GM23338 (cell line): ENCODE results near the gene ADTRP. TPM values are rescaled to one million over a fixed set of nuclear protein-coding genes. Genes with fewer than 3 reads are reported as not detected.

ENCODE experiments used
- ATAC-seq: fragments of 200-7000 bp; cut with Tn5 transposase; 3 replicates; pipeline ENCODE4 v1.9.1; 2020
- DNase-seq: peaks from one replicate; pipeline ENCODE4 v3.0.0-alpha.2; 2015; ENCODE audit warnings: low spot score
- H2AFZ ChIP-seq: fragments of 200-600 bp; sonication (generic); 2 replicates; pipeline ENCODE4 v1.8.0; 2016; ENCODE audit warnings: antibody characterized with exemption, mild to moderate bottlenecking, moderate library complexity
- H3F3A ChIP-seq: fragments of 200-600 bp; sonication (generic); replicated peaks from 2 replicates; pipeline ENCODE4 v1.8.0; 2017; ENCODE audit warnings: antibody characterized with exemption, mixed run types, low read depth
- H3K27ac ChIP-seq: fragments of 200-600 bp; sonication (generic); 2 replicates; pipeline ENCODE4 v1.6.1; 2016; ENCODE audit warnings: low read depth
- H3K27me3 ChIP-seq: fragments of 200-600 bp; sonication (generic); 2 replicates; pipeline ENCODE4 v1.8.0; 2016; ENCODE audit warnings: mild to moderate bottlenecking, mixed run types, moderate library complexity; ENCODE audit not compliant: insufficient read depth
- H3K36me3 ChIP-seq: fragments of 200-600 bp; sonication (generic); 2 replicates; pipeline ENCODE4 v1.8.0; 2016; ENCODE audit warnings: mild to moderate bottlenecking; ENCODE audit not compliant: insufficient read depth
- H3K4me1 ChIP-seq: fragments of 200-600 bp; sonication (generic); 2 replicates; pipeline ENCODE4 v1.8.0; 2016; ENCODE audit warnings: mild to moderate bottlenecking, moderate library complexity; ENCODE audit not compliant: insufficient read depth
- H3K4me2 ChIP-seq: fragments of 200-600 bp; sonication (generic); 2 replicates; pipeline ENCODE4 v1.7.1; 2017; ENCODE audit warnings: mixed run types
- H3K4me3 ChIP-seq: fragments of 200-600 bp; sonication (generic); 2 replicates; pipeline ENCODE4 v1.6.1; 2016; ENCODE audit warnings: mixed run types
- H3K79me2 ChIP-seq: fragments of 200-600 bp; sonication (generic); replicated peaks from 2 replicates; pipeline ENCODE4 v1.8.0; 2017; ENCODE audit warnings: mild to moderate bottlenecking; ENCODE audit not compliant: insufficient read depth
- H3K9me2 ChIP-seq: fragments of 200-600 bp; sonication (generic); 2 replicates; pipeline ENCODE4 v1.8.0; 2017; ENCODE audit not compliant: insufficient read depth
- H4K20me1 ChIP-seq: fragments of 200-600 bp; sonication (generic); replicated peaks from 2 replicates; pipeline ENCODE4 v1.8.0; 2017; ENCODE audit warnings: mild to moderate bottlenecking; ENCODE audit not compliant: insufficient read depth
- H3K27ac Mint-ChIP-seq: 2 replicates; pipeline ENCODE4 v1.8.0; 2020; ENCODE audit warnings: inconsistent platforms, mild to moderate bottlenecking, moderate library complexity, mixed read lengths
- H3K27me3 Mint-ChIP-seq: 3 replicates; pipeline ENCODE4 v1.8.0; 2022; ENCODE audit warnings: low read depth, mild to moderate bottlenecking, moderate library complexity, mixed read lengths, inconsistent platforms; ENCODE audit not compliant: insufficient read depth, poor library complexity
- H3K36me3 Mint-ChIP-seq: 3 replicates; pipeline ENCODE4 v1.8.0; 2021; ENCODE audit warnings: low read depth, mild to moderate bottlenecking, inconsistent platforms, moderate library complexity, mixed read lengths
- H3K4me1 Mint-ChIP-seq: 3 replicates; pipeline ENCODE4 v1.8.0; 2020; ENCODE audit warnings: mild to moderate bottlenecking, inconsistent platforms, mixed read lengths
- H3K4me3 Mint-ChIP-seq: 3 replicates; pipeline ENCODE4 v1.8.0; 2021; ENCODE audit warnings: moderate library complexity, mild to moderate bottlenecking, inconsistent platforms, mixed read lengths
- H3K9me3 Mint-ChIP-seq: 3 replicates; pipeline ENCODE4 v1.8.0; 2020; ENCODE audit warnings: moderate library complexity, mild to moderate bottlenecking, inconsistent platforms, mixed read lengths
- CREB1 ChIP-seq: fragments of 250-450 bp; sonication (Bioruptor Pico); IDR thresholded peaks from 2 replicates; pipeline ENCODE4 v1.5.0; 2020; ENCODE audit warnings: low read depth, mild to moderate bottlenecking, moderate library complexity
- CTCF ChIP-seq, 2 experiments: fragments of 200-600 bp in 1 of 2; sonication (generic) in 1 of 2; conservative IDR thresholded peaks; 2 replicates each; pipeline versions ENCODE4 v1.5.1 to v1.6.1; 2016 to 2017; ENCODE audit warnings: antibody characterized with exemption in 2 of 2, low read depth in 2 of 2, mild to moderate bottlenecking in 2 of 2, moderate library complexity in 1 of 2
- EZH2 ChIP-seq: fragments of 200-600 bp; sonication (generic); IDR thresholded peaks from one replicate; pipeline ENCODE4 v1.8.0; 2017; ENCODE audit warnings: antibody characterized with exemption, mild to moderate bottlenecking, low read depth; ENCODE audit not compliant: unreplicated experiment
- EZH2phosphoT487 ChIP-seq: fragments of 200-600 bp; sonication (generic); IDR thresholded peaks from one replicate; pipeline ENCODE4 v1.8.1; 2018; ENCODE audit warnings: antibody characterized with exemption; ENCODE audit not compliant: unreplicated experiment
- JUNB ChIP-seq: IDR thresholded peaks from one replicate; pipeline ENCODE4 v1.6.1; 2016; ENCODE audit warnings: antibody characterized with exemption; ENCODE audit not compliant: unreplicated experiment
- NANOG ChIP-seq: IDR thresholded peaks from 2 replicates; pipeline ENCODE4 v1.6.1; 2016; ENCODE audit warnings: antibody characterized with exemption, borderline replicate concordance
- POLR2AphosphoS5 ChIP-seq: IDR thresholded peaks from 2 replicates; pipeline ENCODE4 v1.6.1; 2016; ENCODE audit warnings: antibody characterized with exemption, low read depth
- STAT1 ChIP-seq: IDR thresholded peaks from one replicate; pipeline ENCODE4 v1.6.1; 2016; ENCODE audit warnings: antibody characterized with exemption; ENCODE audit not compliant: unreplicated experiment
- ZNF114 ChIP-seq: fragments of 250-450 bp; sonication (Bioruptor Pico); IDR thresholded peaks from 2 replicates; pipeline ENCODE4 v1.5.0; 2020; ENCODE audit warnings: mild to moderate bottlenecking, moderate library complexity
- ZNF331 ChIP-seq: fragments of 250-450 bp; sonication (Bioruptor Pico); IDR thresholded peaks from 2 replicates; pipeline ENCODE4 v1.5.0; 2020; ENCODE audit warnings: low read depth, mild to moderate bottlenecking, moderate library complexity
- polyA plus RNA-seq: library from polyadenylated mRNA; unstranded; fragments of >200 nt; fragmentation: Nextera tagmentation; extraction: Ambion mirVana; gene quantifications from 2 replicates; pipeline ENCODE4 v1.2.1, GENCODE V29; 2016
- total RNA-seq: library from RNA; depleted of rRNA; stranded (reverse); fragments of >200 nt; shearing (Covaris generic); gene quantifications from 2 replicates; pipeline ENCODE4 v1.2.3, GENCODE V29; 2014
- TF ChIP-seq, protein P1 (sequence below): fragments of 250-450 bp; sonication (Bioruptor Pico); IDR thresholded peaks from 2 replicates; pipeline ENCODE4 v1.5.0; 2020; ENCODE audit warnings: mild to moderate bottlenecking, moderate library complexity
- TF ChIP-seq, protein P2 (sequence below): IDR thresholded peaks from 2 replicates; pipeline ENCODE4 v1.6.1; 2016; ENCODE audit warnings: antibody characterized with exemption
- TF ChIP-seq, protein P3 (sequence below): IDR thresholded peaks from one replicate; pipeline ENCODE4 v1.6.1; 2018; ENCODE audit warnings: antibody characterized with exemption; ENCODE audit not compliant: unreplicated experiment

Gene ADTRP
- total and polyA plus RNA-seq, 2 experiments from 2014 or later: not detected

- H3K27ac Mint-ChIP-seq: no peak overlapping the region; the same call in 1 of the 2 replicates
- Histone ChIP-seq H3K9me2 (no peaks in the 10 kb centered on the region), H3K27me3 (no peaks in the 10 kb centered on the region), H3K27ac (no peak overlapping the region), H2AFZ (no peak overlapping the region), H3K36me3 (no peaks in the 10 kb centered on the region), H3K4me3 (no peak overlapping the region), H4K20me1 (no peaks in the 10 kb centered on the region), H3F3A (no peaks in the 10 kb centered on the region), H3K79me2 (no peaks in the 10 kb centered on the region), H3K4me2 (no peak overlapping the region), H3K4me1 (peaks cover 17% of the 10 kb centered on the region)
- no peaks in the 10 kb centered on the region for H3K9me3 Mint-ChIP-seq
- DNase-seq (no peak), ATAC-seq (no peak)
- no peaks in the 10 kb centered on the region for H3K36me3 Mint-ChIP-seq
- TF ChIP-seq POLR2AphosphoS5 (no peak), ZNF114 (CRISPR knock-in tag) (no peak), CTCF (conservative IDR thresholded peaks at IDR 0.05; ENCODE audit: low read depth in 2 of 2) (no peak), JUNB (no peak), NANOG (no peak), CREB1 (CRISPR knock-in tag) (no peak), EZH2phosphoT487 (no peak), ZNF331 (CRISPR knock-in tag) (no peak), EZH2 (no peak), STAT1 (no peak)
- TF ChIP-seq, protein P1, sequence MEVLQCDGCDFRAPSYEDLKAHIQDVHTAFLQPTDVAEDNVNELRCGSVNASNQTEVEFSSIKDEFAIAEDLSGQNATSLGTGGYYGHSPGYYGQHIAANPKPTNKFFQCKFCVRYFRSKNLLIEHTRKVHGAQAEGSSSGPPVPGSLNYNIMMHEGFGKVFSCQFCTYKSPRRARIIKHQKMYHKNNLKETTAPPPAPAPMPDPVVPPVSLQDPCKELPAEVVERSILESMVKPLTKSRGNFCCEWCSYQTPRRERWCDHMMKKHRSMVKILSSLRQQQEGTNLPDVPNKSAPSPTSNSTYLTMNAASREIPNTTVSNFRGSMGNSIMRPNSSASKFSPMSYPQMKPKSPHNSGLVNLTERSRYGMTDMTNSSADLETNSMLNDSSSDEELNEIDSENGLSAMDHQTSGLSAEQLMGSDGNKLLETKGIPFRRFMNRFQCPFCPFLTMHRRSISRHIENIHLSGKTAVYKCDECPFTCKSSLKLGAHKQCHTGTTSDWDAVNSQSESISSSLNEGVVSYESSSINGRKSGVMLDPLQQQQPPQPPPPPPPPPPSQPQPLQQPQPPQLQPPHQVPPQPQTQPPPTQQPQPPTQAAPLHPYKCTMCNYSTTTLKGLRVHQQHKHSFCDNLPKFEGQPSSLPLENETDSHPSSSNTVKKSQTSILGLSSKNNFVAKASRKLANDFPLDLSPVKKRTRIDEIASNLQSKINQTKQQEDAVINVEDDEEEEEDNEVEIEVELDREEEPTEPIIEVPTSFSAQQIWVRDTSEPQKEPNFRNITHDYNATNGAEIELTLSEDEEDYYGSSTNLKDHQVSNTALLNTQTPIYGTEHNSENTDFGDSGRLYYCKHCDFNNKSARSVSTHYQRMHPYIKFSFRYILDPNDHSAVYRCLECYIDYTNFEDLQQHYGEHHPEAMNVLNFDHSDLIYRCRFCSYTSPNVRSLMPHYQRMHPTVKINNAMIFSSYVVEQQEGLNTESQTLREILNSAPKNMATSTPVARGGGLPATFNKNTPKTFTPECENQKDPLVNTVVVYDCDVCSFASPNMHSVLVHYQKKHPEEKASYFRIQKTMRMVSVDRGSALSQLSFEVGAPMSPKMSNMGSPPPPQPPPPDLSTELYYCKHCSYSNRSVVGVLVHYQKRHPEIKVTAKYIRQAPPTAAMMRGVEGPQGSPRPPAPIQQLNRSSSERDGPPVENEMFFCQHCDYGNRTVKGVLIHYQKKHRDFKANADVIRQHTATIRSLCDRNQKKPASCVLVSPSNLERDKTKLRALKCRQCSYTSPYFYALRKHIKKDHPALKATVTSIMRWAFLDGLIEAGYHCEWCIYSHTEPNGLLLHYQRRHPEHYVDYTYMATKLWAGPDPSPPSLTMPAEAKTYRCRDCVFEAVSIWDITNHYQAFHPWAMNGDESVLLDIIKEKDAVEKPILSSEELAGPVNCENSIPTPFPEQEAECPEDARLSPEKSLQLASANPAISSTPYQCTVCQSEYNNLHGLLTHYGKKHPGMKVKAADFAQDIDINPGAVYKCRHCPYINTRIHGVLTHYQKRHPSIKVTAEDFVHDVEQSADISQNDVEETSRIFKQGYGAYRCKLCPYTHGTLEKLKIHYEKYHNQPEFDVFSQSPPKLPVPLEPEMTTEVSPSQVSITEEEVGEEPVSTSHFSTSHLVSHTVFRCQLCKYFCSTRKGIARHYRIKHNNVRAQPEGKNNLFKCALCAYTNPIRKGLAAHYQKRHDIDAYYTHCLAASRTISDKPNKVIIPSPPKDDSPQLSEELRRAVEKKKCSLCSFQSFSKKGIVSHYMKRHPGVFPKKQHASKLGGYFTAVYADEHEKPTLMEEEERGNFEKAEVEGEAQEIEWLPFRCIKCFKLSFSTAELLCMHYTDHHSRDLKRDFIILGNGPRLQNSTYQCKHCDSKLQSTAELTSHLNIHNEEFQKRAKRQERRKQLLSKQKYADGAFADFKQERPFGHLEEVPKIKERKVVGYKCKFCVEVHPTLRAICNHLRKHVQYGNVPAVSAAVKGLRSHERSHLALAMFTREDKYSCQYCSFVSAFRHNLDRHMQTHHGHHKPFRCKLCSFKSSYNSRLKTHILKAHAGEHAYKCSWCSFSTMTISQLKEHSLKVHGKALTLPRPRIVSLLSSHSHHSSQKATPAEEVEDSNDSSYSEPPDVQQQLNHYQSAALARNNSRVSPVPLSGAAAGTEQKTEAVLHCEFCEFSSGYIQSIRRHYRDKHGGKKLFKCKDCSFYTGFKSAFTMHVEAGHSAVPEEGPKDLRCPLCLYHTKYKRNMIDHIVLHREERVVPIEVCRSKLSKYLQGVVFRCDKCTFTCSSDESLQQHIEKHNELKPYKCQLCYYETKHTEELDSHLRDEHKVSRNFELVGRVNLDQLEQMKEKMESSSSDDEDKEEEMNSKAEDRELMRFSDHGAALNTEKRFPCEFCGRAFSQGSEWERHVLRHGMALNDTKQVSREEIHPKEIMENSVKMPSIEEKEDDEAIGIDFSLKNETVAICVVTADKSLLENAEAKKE: no peak
- TF ChIP-seq, protein P2, sequence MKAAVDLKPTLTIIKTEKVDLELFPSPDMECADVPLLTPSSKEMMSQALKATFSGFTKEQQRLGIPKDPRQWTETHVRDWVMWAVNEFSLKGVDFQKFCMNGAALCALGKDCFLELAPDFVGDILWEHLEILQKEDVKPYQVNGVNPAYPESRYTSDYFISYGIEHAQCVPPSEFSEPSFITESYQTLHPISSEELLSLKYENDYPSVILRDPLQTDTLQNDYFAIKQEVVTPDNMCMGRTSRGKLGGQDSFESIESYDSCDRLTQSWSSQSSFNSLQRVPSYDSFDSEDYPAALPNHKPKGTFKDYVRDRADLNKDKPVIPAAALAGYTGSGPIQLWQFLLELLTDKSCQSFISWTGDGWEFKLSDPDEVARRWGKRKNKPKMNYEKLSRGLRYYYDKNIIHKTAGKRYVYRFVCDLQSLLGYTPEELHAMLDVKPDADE: no peak
- TF ChIP-seq, protein P3, sequence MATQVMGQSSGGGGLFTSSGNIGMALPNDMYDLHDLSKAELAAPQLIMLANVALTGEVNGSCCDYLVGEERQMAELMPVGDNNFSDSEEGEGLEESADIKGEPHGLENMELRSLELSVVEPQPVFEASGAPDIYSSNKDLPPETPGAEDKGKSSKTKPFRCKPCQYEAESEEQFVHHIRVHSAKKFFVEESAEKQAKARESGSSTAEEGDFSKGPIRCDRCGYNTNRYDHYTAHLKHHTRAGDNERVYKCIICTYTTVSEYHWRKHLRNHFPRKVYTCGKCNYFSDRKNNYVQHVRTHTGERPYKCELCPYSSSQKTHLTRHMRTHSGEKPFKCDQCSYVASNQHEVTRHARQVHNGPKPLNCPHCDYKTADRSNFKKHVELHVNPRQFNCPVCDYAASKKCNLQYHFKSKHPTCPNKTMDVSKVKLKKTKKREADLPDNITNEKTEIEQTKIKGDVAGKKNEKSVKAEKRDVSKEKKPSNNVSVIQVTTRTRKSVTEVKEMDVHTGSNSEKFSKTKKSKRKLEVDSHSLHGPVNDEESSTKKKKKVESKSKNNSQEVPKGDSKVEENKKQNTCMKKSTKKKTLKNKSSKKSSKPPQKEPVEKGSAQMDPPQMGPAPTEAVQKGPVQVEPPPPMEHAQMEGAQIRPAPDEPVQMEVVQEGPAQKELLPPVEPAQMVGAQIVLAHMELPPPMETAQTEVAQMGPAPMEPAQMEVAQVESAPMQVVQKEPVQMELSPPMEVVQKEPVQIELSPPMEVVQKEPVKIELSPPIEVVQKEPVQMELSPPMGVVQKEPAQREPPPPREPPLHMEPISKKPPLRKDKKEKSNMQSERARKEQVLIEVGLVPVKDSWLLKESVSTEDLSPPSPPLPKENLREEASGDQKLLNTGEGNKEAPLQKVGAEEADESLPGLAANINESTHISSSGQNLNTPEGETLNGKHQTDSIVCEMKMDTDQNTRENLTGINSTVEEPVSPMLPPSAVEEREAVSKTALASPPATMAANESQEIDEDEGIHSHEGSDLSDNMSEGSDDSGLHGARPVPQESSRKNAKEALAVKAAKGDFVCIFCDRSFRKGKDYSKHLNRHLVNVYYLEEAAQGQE: no peak
- peaks cover 10% of the 10 kb centered on the region for H3K27me3 Mint-ChIP-seq
- H3K4me1 Mint-ChIP-seq: peaks cover 29% of the 10 kb centered on the region
- no peak overlapping the region for H3K4me3 Mint-ChIP-seq
Measured at GRCh38 chr6:11804135-11804534, 25.5 kb upstream of the ADTRP start.
